Measurements from ENCODE around the gene RPL19. TPM values are rescaled to one million over a fixed set of nuclear protein-coding genes. Genes with fewer than 3 reads are reported as not detected.

The RPL19 gene
- total and polyA plus RNA-seq, 11 donors: 836 to 2,599 (median 1,138) TPM

- Histone ChIP-seq H3K9me3 (no peaks in the 10 kb centered on the region), H3K27ac (peak overlapping the region; percentile 92 to 100 (median 98)), H3K36me3 (peaks cover 11 to 38% (median 36%) of the 10 kb centered on the region in 9 donors), H3K27me3 (no peaks in the 10 kb centered on the region), H3K4me1 (peaks cover 0 to 57% (median 33%) of the 10 kb centered on the region in 12 donors), H3K4me3 (peak overlapping the region; percentile 71 to 99 (median 82))
- intact Hi-C loops (cut with DNase I): loop anchor here in 1 of 10 donors (1.0 kb wide), 1 partner anchor 32 kb away; no protein-coding TSS in a partner anchor
- DNase-seq (peak; percentile 90 to 94 (median 91)), ATAC-seq (peak; percentile 70 to 92 (median 84))
- WGBS, 4 donors: 0 to 1% (median 1%) methylated on average over 10 of the region's 10 CpGs
- no peak for TF ChIP-seq POLR2A (IDR thresholded peaks at IDR 0.05)
- no peak for TF ChIP-seq CTCF (IDR thresholded peaks at IDR 0.05)
Observed at GRCh38 chr17:39199820-39200069, 338 bp upstream of the RPL19 start.

GRCh38 chr17:39200957-39201510, 951 bp downstream of the RPL19 start:
- H3K4me1 ChIP-seq: peaks cover 0 to 47% (median 25%) of the 10 kb centered on the region in 12 donors
- peak overlapping the region in 10 of 12 donors; percentile 92 to 100 (median 98) for H3K27ac ChIP-seq
- no peaks in the 10 kb centered on the region for H3K9me3 ChIP-seq
- TF ChIP-seq CTCF (IDR thresholded peaks at IDR 0.05) (no peak), POLR2A (IDR thresholded peaks at IDR 0.05) (no peak)
- 47 to 58% (median 49%) methylated on average over 11 of the region's 11 CpGs for WGBS, 4 donors
- H3K4me3 ChIP-seq: peak overlapping the region; percentile 71 to 99 (median 82)
- H3K36me3 ChIP-seq: peaks cover 11 to 44% (median 43%) of the 10 kb centered on the region in 9 donors
- no peaks in the 10 kb centered on the region for H3K27me3 ChIP-seq
- intact Hi-C loops (cut with DNase I): no loop called here
- no peak for DNase-seq
- ATAC-seq: no peak

- no peaks in the 10 kb centered on the region for H3K9me3 ChIP-seq
- no peak for TF ChIP-seq CTCF (IDR thresholded peaks at IDR 0.05)
- no peak for TF ChIP-seq POLR2A (IDR thresholded peaks at IDR 0.05)
- intact Hi-C loops (cut with DNase I): no loop called here
- peaks cover 11 to 44% (median 43%) of the 10 kb centered on the region in 9 donors for H3K36me3 ChIP-seq
- no peak overlapping the region for H3K4me3 ChIP-seq
- H3K4me1 ChIP-seq: peaks cover 0 to 31% (median 18%) of the 10 kb centered on the region in 12 donors
- ATAC-seq (no peak), DNase-seq (no peak)
- 76 to 87% (median 84%) methylated on average over 8 of the region's 8 CpGs for WGBS, 4 donors
- H3K27me3 ChIP-seq: no peaks in the 10 kb centered on the region
- no peak overlapping the region for H3K27ac ChIP-seq
Observed at GRCh38 chr17:39204245-39204644, 4.2 kb downstream of the RPL19 start.

GRCh38 chr17:39205112-39205526, 5.0 kb downstream of the RPL19 start:
- H3K9me3 ChIP-seq: no peaks in the 10 kb centered on the region
- no peak for TF ChIP-seq CTCF (IDR thresholded peaks at IDR 0.05)
- no peak for TF ChIP-seq POLR2A (IDR thresholded peaks at IDR 0.05)
- DNase-seq (no peak), ATAC-seq (no peak)
- H3K27ac ChIP-seq: no peak overlapping the region
- 81 to 83% (median 81%) methylated on average over 3 of the region's 3 CpGs for WGBS, 4 donors
- peaks cover 11 to 44% (median 43%) of the 10 kb centered on the region in 9 donors for H3K36me3 ChIP-seq
- intact Hi-C loops (cut with DNase I): loop anchor here in 5 of 10 donors (5.0 kb wide), 1 partner anchor 37 kb away; no protein-coding TSS in a partner anchor
- H3K27me3 ChIP-seq: peaks cover 0 to 7% (median 0%) of the 10 kb centered on the region in 9 donors
- peaks cover 3 to 36% (median 25%) of the 10 kb centered on the region in 12 donors for H3K4me1 ChIP-seq
- H3K4me3 ChIP-seq: no peak overlapping the region
